Ramos (cell line): Measurements from ENCODE around the gene PLEKHM2.

ENCODE experiments used
- in situ Hi-C: fragments of 300-500 bp; cut with MboI; formaldehyde crosslinking; loops from one replicate; pipeline ENCODE4 v1.14.3; 2022; ENCODE audit warnings: low sequenced_read_pairs; ENCODE audit not compliant: unreplicated experiment

The PLEKHM2 gene

DNA sequence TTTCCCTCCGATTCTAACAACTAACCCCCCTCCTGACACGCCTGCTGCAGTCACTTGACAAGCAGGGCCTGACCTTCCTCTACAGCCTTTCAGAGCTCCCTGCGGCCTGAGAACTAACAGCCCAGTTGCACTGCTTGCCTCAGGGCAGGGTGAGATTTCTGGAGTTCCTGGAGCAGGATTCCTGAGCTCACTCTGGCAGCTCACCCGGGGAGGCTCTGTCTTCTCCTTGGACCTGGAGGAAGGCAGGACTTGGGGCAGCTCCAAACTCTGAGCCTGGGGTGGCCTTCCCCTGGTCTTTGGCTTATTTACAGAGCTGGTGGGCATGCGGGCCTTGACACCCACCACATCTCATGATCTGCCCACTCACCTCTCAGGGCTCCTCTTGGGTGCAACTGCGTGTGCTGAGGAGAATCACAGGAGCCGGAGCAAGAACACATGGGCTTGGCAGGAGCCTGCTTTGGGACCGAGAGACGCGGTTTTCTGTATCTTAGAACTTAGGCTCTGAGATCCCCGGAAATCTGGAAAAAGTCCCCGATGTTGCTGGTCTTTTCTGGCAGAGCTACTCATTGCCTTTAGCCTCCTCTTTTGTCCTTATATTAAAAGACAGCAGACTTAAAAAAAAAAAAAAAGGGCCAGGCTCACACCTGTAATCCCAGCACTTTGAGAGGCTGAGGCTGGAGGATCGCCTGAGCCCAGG is 38.9 kb downstream of the PLEKHM2 start:
- in situ Hi-C loops, result no loop called here

DNA sequence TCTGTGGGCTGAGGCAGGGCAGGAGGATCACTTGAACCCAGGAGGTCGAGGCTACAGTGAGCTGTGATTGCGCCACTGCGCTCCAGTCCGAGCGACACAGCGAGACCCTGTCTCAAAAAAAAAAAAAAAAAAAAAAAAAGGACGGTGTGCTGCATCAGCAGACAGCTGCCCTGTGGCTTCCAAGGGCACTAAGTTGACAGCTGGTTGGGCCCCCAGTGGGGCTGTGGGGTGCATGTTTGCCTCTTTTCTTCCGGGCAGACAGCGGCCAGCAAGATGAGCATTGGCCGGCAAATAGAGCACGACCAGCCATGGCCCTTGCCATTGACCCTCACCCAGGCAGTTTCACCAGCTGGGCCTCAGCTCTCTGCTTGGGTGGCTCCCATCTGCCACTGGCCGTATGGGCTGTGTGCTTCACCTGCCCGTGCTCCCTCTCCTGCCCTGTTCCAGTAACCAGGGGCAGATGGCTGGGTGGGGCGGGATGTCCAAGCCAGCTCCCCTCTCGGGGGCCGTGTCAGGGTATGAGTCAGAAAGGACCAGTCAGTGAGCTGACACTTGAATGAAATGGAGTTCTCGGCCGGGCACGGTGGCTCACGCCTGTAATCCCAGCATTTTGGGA is 39.6 kb downstream of the PLEKHM2 start:
- in situ Hi-C loops, result no loop called here

DNA sequence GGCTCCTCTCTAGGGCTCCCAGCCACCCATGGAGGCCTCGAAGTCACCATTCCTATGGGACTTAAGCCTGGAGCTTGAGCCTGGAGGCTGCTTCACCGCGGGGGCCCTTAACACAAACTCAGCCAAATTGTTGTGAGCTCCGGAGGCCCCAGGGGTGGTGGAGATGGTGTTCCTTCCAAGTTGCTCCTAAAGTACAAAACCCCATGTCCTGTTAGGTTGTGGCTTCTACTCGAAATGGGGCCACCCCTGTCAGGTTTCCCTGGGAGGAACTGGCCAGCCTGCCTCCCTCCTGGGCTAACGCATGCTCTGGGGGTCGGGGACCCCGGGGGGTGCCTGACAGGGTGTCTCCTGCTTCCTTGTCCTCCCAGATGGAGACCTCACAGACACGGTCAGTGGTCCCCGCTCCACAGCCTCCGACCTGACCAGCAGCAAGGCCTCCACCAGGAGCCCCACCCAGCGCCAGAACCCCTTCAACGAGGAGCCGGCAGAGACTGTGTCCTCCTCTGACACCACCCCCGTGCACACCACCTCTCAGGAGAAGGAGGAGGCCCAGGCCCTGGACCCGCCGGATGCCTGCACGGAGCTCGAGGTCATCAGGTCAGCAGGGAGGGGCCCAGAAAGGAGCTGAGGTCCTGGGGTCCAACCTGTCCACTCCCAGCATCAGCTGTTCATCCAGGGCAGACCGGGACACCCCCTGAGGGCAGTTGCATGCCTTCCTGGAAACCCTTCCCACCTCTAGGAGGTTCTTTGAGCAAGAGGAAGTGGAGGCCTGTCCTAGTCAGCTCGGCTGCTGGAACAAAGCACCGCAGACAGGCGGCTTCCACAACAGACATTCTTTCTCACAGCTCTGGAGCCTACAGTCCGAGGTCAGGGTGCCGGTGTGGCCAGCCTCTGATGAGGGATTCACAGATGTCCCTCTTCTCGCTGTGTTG is 41.1 kb downstream of the PLEKHM2 start:
- in situ Hi-C loops, result no loop called here

DNA sequence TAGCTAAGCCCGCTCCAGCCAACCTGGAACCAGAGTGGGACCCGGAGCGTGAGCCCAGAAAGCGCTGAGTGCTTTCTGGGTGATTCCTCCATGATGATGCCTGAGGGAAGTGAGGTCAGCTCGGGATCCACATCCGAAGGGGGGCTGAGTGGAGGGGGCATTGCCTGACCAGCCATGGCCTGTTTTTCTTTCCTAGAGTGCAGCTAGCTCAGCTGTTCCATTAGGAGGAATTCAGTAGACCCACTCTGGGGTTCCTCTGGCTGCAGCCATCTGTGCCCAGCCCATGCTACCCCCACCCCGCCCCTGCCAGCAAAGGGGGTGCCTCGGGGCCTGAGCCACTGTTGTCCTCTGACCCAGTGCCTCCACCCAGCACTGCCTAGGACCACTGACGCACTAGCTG is 42.4 kb downstream of the PLEKHM2 start:
- in situ Hi-C loops, result no loop called here

DNA sequence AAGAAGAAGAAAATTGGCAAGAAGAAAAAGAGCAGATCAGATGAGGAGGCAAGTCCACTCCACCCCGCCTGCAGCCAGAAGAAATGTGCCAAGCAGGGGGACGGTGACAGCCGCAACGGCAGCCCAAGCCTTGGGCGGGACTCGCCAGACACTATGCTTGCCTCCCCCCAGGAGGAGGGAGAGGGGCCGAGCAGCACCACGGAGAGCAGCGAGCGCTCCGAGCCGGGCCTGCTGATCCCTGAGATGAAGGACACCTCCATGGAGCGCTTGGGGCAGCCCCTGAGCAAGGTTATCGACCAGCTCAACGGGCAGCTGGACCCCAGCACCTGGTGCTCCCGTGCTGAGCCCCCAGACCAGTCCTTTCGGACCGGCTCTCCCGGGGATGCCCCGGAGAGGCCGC is 42.9 kb downstream of the PLEKHM2 start:
- in situ Hi-C loops, result no loop called here

DNA sequence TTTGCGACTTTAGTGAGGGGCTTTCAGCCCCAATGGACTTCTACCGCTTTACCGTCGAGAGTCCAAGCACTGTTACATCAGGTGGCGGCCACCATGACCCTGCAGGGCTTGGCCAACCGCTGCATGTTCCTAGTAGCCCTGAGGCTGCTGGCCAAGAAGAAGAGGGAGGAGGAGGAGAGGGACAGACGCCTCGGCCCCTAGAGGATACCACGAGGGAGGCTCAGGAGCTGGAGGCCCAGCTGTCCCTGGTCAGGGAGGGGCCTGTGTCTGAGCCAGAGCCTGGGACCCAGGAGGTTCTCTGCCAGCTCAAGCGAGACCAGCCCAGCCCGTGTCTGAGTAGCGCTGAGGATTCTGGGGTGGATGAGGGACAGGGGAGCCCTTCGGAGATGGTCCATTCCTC is 43.3 kb downstream of the PLEKHM2 start:
- in situ Hi-C loops, result no loop called here

DNA sequence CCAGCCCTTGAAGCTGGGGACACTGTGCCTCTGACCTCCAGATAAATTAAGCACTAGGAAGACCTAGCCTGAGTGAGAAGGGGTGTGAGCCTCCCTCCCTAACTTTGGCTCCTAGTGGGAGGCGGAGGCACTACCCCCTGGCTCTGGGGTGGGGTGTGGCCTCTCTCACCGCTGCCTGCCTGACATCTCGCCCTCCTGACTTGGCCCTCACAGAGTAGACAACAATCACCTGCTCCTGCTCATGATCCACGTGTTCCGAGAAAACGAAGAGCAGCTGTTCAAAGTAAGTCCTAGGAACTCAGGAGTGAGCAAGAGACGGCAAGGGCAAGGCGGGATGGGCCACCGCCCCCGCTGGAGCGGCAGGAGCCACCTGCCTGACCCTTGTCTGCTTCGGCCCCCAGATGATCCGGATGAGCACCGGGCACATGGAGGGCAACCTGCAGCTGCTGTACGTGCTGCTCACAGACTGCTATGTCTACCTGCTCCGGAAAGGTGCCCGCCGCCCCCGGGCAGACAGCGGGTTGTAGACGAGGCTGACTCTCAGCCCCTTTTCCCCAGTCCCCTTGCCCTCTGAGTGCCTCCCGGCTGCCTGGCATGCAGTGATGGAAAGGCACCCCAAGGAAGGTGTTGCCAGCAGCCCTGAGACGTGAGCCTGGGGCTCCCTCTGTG is 43.9 kb downstream of the PLEKHM2 start:
- in situ Hi-C loops, result no loop called here

DNA sequence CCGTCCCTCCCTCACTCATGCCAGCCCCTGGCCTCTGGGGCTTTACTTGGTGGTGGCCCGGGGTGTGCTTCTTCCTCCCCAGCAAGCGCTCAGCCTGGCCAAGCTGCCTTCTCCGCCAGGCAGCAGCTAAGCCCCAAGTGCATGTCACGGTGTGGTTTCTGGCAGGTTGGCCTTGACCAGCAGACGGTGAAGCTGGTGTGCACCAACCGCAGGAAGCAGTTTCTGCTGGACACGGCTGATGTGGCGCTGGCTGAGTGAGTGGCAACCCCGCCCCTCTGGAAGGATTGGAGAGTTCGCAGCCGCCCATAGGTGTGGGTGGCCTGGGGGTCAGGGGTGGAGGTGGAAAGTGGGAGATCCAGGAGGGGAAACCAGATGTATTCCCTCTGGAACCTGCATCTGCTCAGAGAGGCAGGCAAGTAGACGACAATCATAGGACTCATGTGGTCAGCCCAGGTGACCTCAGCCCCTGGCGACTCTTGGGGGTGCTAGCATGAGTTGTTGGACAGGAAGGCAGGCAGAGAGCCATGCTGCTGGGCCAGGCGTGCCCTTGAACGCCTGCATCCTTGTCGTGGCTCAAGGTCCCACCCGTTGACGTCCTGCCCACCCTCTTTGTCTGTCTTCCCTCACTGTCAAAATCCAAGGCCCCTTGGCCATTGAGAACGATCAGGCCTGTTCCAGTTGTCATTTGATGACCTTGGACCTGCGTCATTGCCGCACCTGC is 45.0 kb downstream of the PLEKHM2 start:
- in situ Hi-C loops, result no loop called here

DNA sequence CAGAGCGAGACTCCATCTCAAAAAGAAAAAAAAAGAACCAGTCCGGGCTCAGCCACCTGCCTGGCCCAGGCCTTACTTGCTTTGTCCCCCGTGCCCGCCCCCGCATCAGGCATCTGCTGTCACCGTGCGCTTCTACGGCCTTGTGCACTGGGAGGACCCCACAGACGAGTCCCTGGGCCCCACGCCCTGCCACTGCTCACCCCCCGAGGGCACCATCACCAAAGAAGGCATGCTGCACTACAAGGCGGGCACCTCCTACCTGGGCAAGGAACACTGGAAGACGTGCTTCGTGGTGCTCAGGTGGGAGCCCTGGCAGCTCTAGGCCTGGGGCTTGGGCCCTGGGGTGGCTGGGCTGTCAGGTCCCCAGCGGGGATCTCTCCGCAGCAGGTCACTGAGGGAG is 46.3 kb downstream of the PLEKHM2 start:
- in situ Hi-C loops, result no loop called here

DNA sequence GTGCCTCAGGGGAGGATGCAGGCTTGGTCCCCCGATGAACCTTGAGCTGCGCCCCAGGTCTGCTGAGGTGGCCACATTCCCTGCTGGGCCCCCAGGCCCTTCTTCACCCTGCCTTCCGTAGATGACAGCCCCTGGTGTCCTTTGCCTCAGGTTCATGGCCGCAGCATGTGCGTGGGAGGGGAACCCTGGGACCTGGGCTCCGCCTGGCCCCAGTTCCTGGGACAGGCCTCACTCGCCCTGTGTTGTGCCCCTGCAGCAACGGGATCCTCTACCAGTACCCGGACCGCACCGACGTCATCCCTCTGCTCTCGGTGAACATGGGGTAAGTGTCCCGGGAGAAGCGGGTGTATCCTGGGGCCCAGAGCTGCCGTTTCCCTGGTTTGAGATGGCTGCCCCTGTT is 46.8 kb downstream of the PLEKHM2 start:
- in situ Hi-C loops, result no loop called here

DNA sequence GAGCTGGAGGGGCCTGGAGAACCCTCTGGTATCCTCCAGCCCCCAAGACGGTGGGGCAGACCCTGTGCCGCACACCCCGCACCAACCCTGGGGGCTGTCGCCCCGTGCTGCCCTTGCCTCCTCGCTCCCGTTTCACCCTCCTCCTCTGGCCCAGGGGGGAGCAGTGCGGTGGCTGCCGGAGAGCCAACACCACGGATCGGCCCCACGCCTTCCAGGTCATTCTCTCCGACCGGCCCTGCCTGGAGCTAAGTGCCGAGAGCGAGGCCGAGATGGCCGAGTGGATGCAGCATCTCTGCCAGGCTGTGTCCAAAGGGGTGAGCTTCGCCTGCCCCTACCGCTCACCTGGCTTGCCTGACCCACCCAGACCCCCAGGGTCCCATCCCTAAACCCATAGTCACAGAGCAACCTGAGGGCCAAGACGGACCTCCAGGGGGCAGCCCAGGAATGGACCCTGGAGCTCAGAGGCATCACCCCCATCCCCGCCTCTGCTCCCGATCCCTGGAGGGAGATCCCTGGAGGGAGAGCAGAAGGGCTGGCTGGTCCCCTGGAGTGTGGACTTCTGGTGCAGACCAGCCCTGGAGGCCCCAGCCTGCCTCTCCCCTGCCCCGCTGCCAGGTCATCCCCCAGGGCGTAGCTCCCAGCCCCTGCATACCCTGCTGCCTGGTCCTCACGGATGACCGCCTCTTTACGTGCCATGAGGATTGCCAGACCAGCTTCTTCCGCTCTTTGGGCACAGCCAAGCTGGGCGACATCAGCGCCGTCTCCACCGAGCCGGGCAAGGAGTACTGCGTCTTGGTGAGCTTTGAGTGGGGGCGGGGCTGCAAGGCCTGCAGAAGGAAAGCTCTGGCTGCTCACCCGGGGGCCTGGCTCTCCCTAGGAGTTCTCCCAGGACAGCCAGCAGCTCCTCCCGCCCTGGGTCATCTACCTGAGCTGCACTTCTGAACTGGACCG is 47.9 kb downstream of the PLEKHM2 start:
- in situ Hi-C loops, result no loop called here

DNA sequence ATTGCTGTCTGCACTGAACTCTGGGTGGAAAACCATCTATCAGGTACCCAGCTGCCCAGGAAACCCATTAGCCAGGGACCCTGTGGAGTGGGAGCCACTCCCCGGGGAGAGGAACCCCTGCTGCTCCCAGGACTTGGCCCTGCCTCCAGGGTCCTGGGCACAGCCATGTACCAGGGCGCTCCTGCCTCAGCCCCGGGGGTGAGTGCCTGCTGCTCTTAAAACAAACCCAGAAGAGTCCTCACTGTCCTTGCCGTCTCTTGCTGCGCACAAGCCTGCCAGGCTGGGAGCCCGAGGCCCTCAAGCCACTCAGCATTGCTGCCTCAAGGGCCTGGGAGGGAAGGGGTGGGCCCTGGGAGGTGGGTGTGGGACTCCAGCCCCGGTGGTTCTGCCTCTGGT is 48.6 kb downstream of the PLEKHM2 start:
- in situ Hi-C loops, result no loop called here

DNA sequence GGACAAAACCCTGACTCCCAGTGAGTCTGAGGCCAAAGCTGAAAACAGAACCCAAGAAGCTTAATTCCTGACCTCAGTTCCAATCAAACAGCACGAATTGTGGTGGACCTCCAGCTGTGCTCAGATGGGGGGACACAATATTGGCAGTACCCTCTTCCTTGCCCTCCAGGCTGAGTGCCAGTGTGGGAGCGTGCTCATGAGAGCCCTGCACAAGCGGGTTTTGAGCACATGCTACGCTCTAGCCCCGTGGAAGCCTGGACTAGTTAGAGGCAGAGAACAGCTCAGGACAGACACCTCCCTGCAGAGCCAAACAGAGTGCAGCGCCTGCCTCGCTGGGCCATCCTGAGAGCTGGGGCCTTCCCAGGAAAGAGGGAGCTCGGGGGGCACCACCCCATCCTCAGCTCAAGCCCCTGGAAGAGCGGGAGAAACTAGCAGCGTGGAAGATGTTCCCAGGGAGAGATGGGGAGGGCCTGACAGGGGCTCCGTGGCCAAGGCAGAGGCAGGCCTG is 49.2 kb downstream of the PLEKHM2 start:
- in situ Hi-C loops, result no loop called here

DNA sequence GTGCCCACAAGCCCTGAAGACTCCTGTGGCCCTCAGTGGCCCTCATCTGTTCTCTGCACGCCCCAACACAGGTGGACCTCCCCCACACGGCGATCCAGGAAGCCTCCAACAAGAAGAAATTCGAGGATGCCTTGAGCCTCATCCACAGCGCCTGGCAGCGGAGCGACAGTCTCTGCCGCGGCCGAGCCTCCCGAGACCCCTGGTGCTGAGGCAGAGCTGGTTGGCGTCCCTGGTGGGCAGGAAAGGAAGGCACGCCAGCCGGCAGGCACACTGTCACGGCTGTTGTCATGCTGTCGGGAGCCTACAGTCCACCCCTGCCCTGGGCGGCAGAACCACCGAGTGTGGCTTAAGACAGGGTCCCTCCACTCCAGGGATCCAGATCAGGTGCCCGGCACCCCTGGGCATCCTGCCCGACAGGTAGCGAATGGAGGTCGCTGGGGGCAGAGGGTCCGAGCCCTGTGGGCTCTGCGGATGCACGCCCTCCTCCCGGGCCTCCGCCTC is 49.7 kb downstream of the PLEKHM2 start:
- in situ Hi-C loops, result no loop called here

DNA sequence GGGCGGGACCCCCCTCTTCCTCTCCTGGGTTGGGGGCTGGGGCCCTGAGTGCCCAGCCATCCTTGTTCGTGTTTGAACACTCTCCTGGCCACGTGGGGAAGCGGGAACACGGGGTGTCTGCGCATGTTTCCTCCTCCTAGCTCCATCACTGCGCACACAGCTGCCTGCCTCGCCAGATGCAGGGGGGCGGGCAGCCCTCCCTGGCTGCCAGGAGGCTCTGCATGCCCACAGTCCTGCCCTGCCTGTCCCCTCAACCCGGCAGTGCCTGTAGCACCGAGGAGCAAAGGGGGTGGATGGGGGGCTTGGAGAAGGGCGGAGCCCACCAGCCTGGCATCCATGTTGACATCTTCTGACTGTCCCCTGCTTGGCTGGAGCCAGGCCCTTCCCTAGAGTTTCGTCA is 50.2 kb downstream of the PLEKHM2 start:
- in situ Hi-C loops, result no loop called here

DNA sequence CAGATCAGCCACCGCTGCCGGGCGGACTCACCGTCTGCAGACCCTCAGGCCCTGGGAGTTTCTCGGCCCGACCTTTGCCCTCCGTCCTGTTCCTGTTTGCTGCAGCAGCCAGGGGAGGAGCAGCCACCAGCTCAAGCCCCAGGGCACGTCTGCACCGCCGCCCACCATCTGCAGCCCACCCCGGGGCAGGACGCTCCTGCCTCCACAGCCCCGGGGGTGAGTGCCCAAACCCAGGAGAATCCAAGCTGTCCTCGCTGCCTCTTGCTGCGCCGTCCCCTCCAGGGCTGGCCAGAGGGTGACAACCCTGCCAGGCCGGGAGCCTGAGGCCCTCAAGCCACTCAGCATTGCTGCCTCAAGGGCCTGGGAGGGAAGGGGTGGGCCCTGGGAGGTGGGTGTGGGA is 50.8 kb downstream of the PLEKHM2 start:
- in situ Hi-C loops, result no loop called here

DNA sequence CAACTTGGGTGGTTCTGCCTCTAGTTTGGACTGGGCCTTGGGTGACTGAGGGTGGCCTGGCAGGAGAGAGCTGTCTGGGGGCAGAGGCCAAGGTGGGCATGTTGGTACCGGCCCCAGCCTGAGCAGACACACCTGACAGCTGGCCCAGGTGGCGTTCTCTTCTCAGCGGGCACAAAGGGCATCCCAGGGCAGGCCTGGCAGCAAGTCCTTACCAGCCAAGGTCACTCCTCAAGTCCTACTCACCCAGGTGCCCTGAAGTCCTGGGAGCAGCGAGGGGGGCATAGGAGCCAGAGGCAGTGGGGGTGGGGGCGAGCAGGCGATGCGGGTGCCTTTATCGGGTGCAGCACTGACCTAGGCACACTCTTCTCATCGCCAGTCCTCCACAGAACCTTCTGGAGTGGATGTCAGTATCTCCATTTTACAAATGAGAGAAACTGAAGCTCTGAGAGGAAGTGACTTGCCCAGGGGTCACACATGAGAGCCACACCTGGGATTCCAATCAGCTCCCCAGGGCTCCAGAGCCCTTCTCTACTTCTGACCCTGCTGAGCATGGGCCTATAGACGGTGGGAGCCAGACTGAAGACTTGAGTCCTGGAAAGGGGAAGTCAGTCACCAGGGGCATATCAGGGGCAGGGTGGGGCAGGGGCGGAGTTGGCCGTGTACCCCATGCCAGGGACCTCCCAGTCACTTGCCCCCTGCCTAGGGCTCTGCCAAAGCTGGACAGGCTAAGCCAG is 51.4 kb downstream of the PLEKHM2 start:
- in situ Hi-C loops, result no loop called here
